Measurements from ENCODE around the gene TMEM80.

The TMEM80 gene

DNA sequence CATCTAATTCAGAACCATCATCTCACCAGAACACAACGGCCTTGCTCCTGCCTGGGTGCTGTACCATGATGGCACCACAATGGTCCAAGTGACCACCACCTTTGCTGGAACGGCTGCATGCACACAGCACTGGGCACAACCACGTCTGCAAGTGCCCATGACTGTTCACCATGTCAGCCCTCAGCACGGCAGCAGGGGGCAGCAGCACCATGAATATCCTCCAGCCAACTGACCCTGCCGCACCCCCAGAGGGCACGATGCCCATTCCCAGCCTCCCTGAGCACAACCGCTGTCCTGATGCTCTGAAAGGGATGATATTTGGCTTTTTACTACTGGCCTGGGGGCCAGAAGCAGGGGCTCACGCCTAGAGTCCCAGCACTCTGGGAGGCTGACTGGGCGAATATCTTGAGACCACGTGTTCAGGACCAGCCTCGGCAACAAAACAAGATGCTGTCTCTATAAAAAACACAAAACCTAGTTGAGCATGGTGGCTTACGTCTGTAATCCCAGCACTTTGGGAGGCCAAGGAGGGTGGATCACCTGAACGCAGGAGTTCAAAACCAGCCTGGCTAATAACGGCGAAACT, 32.8 kb upstream of the TMEM80 start:
- DNase-seq (ENCODE audit: low read depth) = no peak
- TF ChIP-seq, protein P1, sequence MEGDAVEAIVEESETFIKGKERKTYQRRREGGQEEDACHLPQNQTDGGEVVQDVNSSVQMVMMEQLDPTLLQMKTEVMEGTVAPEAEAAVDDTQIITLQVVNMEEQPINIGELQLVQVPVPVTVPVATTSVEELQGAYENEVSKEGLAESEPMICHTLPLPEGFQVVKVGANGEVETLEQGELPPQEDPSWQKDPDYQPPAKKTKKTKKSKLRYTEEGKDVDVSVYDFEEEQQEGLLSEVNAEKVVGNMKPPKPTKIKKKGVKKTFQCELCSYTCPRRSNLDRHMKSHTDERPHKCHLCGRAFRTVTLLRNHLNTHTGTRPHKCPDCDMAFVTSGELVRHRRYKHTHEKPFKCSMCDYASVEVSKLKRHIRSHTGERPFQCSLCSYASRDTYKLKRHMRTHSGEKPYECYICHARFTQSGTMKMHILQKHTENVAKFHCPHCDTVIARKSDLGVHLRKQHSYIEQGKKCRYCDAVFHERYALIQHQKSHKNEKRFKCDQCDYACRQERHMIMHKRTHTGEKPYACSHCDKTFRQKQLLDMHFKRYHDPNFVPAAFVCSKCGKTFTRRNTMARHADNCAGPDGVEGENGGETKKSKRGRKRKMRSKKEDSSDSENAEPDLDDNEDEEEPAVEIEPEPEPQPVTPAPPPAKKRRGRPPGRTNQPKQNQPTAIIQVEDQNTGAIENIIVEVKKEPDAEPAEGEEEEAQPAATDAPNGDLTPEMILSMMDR (conservative IDR thresholded peaks at IDR 0.05; ENCODE audit: low read depth, low read length) = peak; percentile 70
- no peak overlapping the region for H3K4me3 ChIP-seq (ENCODE audit: low read length)

DNA sequence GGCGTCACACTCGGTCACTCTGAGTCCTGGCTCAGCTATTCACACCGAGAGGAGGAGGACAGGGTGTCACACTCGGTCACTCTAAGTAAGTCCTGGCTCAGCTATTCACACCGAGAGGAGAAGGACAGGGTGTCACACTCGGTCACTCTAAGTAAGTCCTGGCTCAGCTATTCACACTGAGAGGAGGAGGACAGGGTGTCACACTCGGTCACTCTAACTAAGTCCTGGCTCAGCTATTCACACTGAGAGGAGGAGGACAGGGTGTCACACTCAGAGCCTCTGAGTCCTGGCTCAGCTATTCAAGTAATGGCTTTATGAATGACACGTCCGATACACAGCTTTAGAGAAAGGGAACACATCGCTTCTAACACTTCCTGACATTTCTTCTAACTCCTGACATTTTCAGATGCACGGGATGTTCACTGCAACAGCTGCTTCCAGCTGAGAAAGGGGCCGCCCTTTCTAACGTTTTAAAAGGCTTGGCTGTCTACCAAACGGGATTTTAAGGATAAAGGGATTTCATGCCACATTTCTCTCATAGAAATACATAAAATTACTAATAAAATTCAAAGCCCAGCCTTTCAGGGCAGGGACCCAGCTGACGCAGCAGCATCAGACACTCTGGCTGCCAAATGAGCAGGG, 30.4 kb upstream of the TMEM80 start:
- H3K4me3 ChIP-seq (ENCODE audit: low read length) = no peak overlapping the region
- TF ChIP-seq, protein P1 (conservative IDR thresholded peaks at IDR 0.05; ENCODE audit: low read depth, low read length) = no peak
- DNase-seq (ENCODE audit: low read depth) = no peak

- no peak for DNase-seq (ENCODE audit: low read depth)
- TF ChIP-seq, protein P1 (conservative IDR thresholded peaks at IDR 0.05; ENCODE audit: low read depth, low read length) = no peak
- no peak overlapping the region for H3K4me3 ChIP-seq (ENCODE audit: low read length)
These were observed 29.8 kb upstream of the TMEM80 start for GRCh38 chr11:665704-666281.

DNA sequence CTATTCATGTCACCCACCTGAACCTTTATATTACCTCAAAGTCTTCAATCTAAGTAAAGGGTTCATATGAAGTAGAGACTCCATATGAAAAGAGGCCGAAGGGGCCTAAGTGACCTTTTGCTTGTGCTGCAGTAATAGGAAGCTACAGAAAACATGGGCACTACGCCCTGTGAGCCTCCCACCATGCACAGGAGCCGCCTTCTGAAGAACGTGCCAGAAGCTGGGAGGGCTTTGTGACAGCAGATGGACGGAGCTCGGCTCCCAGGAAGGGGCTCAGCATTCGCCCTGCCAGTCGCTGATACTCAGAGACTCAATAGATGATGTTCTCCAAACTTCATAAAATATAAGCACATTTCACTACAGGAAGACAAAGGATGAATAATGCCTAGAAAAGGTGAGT, 21.8 kb upstream of the TMEM80 start:
- TF ChIP-seq, protein P1 (conservative IDR thresholded peaks at IDR 0.05; ENCODE audit: low read depth, low read length) = no peak
- no peak for DNase-seq (ENCODE audit: low read depth)
- no peak overlapping the region for H3K4me3 ChIP-seq (ENCODE audit: low read length)

DNA sequence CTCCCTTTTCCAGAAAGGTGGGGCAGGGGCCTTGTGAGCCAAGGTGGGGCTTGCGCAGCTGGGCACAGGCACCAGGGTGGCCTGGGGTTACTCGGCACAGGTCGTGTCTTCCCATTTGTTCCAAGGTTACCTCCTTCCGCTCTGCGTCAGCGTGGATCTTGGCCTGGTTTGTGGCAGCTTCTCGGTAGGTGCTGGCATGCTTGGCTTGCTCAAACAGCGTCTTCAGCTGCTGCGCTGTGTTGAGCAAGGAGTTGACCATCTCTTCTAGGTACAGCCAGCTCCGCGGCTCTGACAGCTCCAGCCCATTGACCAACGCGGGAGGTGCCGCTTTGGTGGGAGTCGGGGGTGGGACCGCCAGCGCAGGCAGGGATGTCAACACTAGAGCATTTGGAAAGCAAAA, 21.2 kb upstream of the TMEM80 start:
- no peak overlapping the region for H3K4me3 ChIP-seq (ENCODE audit: low read length)
- TF ChIP-seq, protein P1 (conservative IDR thresholded peaks at IDR 0.05; ENCODE audit: low read depth, low read length) = no peak
- no peak for DNase-seq (ENCODE audit: low read depth)

DNA sequence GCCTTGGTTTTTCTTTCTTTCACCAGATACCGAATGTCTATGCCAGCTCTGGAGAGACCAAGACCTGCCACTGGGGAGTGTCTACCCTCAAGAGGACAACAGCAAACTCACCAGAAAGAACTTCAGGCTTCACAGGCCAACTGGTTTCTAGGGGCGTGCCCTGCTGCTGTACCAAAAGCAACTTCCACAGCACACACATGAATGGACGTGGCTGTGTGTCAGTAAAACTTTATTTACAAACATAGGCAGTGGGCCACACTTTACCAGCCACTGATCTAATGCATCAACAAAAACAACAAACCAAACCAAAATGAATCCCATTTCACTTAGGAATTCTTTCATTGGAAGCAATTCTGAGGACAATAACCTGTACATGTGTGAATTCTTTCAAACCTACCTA, 17.3 kb upstream of the TMEM80 start:
- TF ChIP-seq, protein P1 (conservative IDR thresholded peaks at IDR 0.05; ENCODE audit: low read depth, low read length) = no peak
- no peak overlapping the region for H3K4me3 ChIP-seq (ENCODE audit: low read length)
- no peak for DNase-seq (ENCODE audit: low read depth)
